ENCODE data around the gene GSK3B. TPM values are rescaled to one million over a fixed set of nuclear protein-coding genes. Genes with fewer than 3 reads are reported as not detected.

GSK3B gene
- 37.9 and 51.0 TPM in 2 replicates for polyA plus RNA-seq

GRCh38 chr3:120093911-120094775 is at the start of gene GSK3B:
Gene GSK3B (minus strand): TSS chr3:120094447. CDS start chr3:120093434, 1,013 bp downstream.

GRCh38 chr3:119781330-119782198 is 312.7 kb downstream of the GSK3B start, which contains the start of gene NR1I2:
Gene NR1I2 (plus strand): TSS chr3:119782101.

Other genes starting within 250 kb of the GSK3B start
- 0.10 TPM in 1 of 2 replicates, not detected in the other for gene GPR156, start 190.8 kb upstream of the GSK3B start, polyA plus RNA-seq